ENCODE measurements around the gene LSM3. TPM values are rescaled to one million over a fixed set of nuclear protein-coding genes. Genes with fewer than 3 reads are reported as not detected.

The LSM3 gene
- total RNA-seq, 2 donors from 2014 or later, result 20.5 to 24.5 TPM

GRCh38 chr3:14169435-14169834 lies 9.2 kb upstream of the LSM3 start:
- no peak for ATAC-seq
- Mint-ChIP-seq H3K27ac (no peak overlapping the region), H3K36me3 (peaks cover 37 to 41% of the 10 kb centered on the region in 2 donors), H3K9me3 (no peaks in the 10 kb centered on the region)
- DNase-seq (ENCODE audit: low spot score in 2 of 2), result no peak

- no peaks in the 10 kb centered on the region for H3K9me3 Mint-ChIP-seq
- ATAC-seq (no peak), DNase-seq (ENCODE audit: low spot score in 2 of 2) (no peak)
- peaks cover 33 to 37% of the 10 kb centered on the region in 2 donors for H3K36me3 Mint-ChIP-seq
- no peak overlapping the region for H3K27ac Mint-ChIP-seq
Observed at GRCh38 chr3:14169871-14170270, 8.7 kb upstream of the LSM3 start.

GRCh38 chr3:14170531-14171159 lies 8.0 kb upstream of the LSM3 start:
- Mint-ChIP-seq H3K9me3 (no peaks in the 10 kb centered on the region), H3K27ac (peak overlapping the region in 1 of 2 donors; percentile 22), H3K36me3 (peaks cover 32 to 34% of the 10 kb centered on the region in 2 donors)
- no peak for DNase-seq (ENCODE audit: low spot score in 2 of 2)
- no peak for ATAC-seq

- Mint-ChIP-seq H3K27ac (no peak overlapping the region), H3K9me3 (no peaks in the 10 kb centered on the region), H3K36me3 (peaks cover 23 to 29% of the 10 kb centered on the region in 2 donors)
- DNase-seq (ENCODE audit: low spot score in 2 of 2), result no peak
- ATAC-seq, result no peak
Observed at GRCh38 chr3:14172496-14172895, 6.1 kb upstream of the LSM3 start.

- Mint-ChIP-seq H3K27ac (no peak overlapping the region), H3K36me3 (peaks cover 33 to 39% of the 10 kb centered on the region in 2 donors), H3K9me3 (no peaks in the 10 kb centered on the region)
- DNase-seq (ENCODE audit: low spot score in 2 of 2) (no peak), ATAC-seq (no peak)
Observed at GRCh38 chr3:14174483-14174882, 4.1 kb upstream of the LSM3 start.

GRCh38 chr3:14175383-14176037 lies 3.1 kb upstream of the LSM3 start:
- H3K27ac Mint-ChIP-seq, result peak overlapping the region in 1 of 2 donors; percentile 80
- ATAC-seq, result peak; percentile 59 to 70
- H3K36me3 Mint-ChIP-seq, result peaks cover 29 to 36% of the 10 kb centered on the region in 2 donors
- H3K9me3 Mint-ChIP-seq, result no peaks in the 10 kb centered on the region
- DNase-seq (ENCODE audit: low spot score in 2 of 2), result peak in 1 of 2 donors; percentile 62

- H3K36me3 Mint-ChIP-seq, result peaks cover 26 to 27% of the 10 kb centered on the region in 2 donors
- peak overlapping the region; percentile 98 to 99 for H3K27ac Mint-ChIP-seq
- ATAC-seq (peak; percentile 1 to 12), DNase-seq (ENCODE audit: low spot score in 2 of 2) (no peak)
- no peaks in the 10 kb centered on the region for H3K9me3 Mint-ChIP-seq
Observed at GRCh38 chr3:14177580-14178246, 904 bp upstream of the LSM3 start.

GRCh38 chr3:14179114-14179465 lies 473 bp downstream of the LSM3 start:
- no peak for DNase-seq (ENCODE audit: low spot score in 2 of 2)
- H3K36me3 Mint-ChIP-seq, result peaks cover 27 to 32% of the 10 kb centered on the region in 2 donors
- H3K27ac Mint-ChIP-seq, result peak overlapping the region; percentile 99 to 100
- no peaks in the 10 kb centered on the region for H3K9me3 Mint-ChIP-seq
- no peak for ATAC-seq

GRCh38 chr3:14179795-14180194 lies 1.2 kb downstream of the LSM3 start:
- Mint-ChIP-seq H3K36me3 (peaks cover 27 to 33% of the 10 kb centered on the region in 2 donors), H3K27ac (peak overlapping the region; percentile 99 to 100), H3K9me3 (no peaks in the 10 kb centered on the region)
- DNase-seq (ENCODE audit: low spot score in 2 of 2) (no peak), ATAC-seq (no peak)

- no peak for DNase-seq (ENCODE audit: low spot score in 2 of 2)
- Mint-ChIP-seq H3K36me3 (peaks cover 21 to 39% of the 10 kb centered on the region in 2 donors), H3K27ac (no peak overlapping the region), H3K9me3 (no peaks in the 10 kb centered on the region)
- ATAC-seq, result no peak
Observed at GRCh38 chr3:14181253-14181652, 2.6 kb downstream of the LSM3 start.

GRCh38 chr3:14183015-14183577 lies 4.5 kb downstream of the LSM3 start:
- DNase-seq (ENCODE audit: low spot score in 2 of 2) (no peak), ATAC-seq (no peak)
- H3K27ac Mint-ChIP-seq, result no peak overlapping the region
- H3K9me3 Mint-ChIP-seq, result no peaks in the 10 kb centered on the region
- H3K36me3 Mint-ChIP-seq, result peaks cover 19 to 41% of the 10 kb centered on the region in 2 donors

GRCh38 chr3:14186854-14187458 lies 8.3 kb downstream of the LSM3 start:
- Mint-ChIP-seq H3K27ac (no peak overlapping the region), H3K36me3 (peaks cover 21 to 61% of the 10 kb centered on the region in 2 donors), H3K9me3 (peaks cover 0 to 4% of the 10 kb centered on the region in 2 donors)
- DNase-seq (ENCODE audit: low spot score in 2 of 2), result no peak
- no peak for ATAC-seq

GRCh38 chr3:14188041-14188754 lies 9.6 kb downstream of the LSM3 start:
- H3K36me3 Mint-ChIP-seq, result peaks cover 21 to 61% of the 10 kb centered on the region in 2 donors
- no peak for DNase-seq (ENCODE audit: low spot score in 2 of 2)
- peaks cover 0 to 4% of the 10 kb centered on the region in 2 donors for H3K9me3 Mint-ChIP-seq
- H3K27ac Mint-ChIP-seq, result no peak overlapping the region
- ATAC-seq, result no peak

- no peak overlapping the region for H3K27ac Mint-ChIP-seq
- DNase-seq (ENCODE audit: low spot score in 2 of 2) (no peak), ATAC-seq (no peak)
- H3K36me3 Mint-ChIP-seq, result peaks cover 14 to 30% of the 10 kb centered on the region in 2 donors
- H3K9me3 Mint-ChIP-seq, result peaks cover 0 to 2% of the 10 kb centered on the region in 2 donors
Observed at GRCh38 chr3:14194865-14195264, 16.2 kb downstream of the LSM3 start.

- DNase-seq (ENCODE audit: low spot score in 2 of 2) (no peak), ATAC-seq (no peak)
- Mint-ChIP-seq H3K9me3 (no peaks in the 10 kb centered on the region), H3K36me3 (peaks cover 5 to 13% of the 10 kb centered on the region in 2 donors), H3K27ac (peak overlapping the region; percentile 1 to 38)
Observed at GRCh38 chr3:14199641-14200040, 21.0 kb downstream of the LSM3 start.

GRCh38 chr3:14200276-14200675 lies 21.7 kb downstream of the LSM3 start:
- Mint-ChIP-seq H3K9me3 (no peaks in the 10 kb centered on the region), H3K36me3 (peaks cover 5 to 13% of the 10 kb centered on the region in 2 donors), H3K27ac (peak overlapping the region in 1 of 2 donors; percentile 1)
- ATAC-seq, result no peak
- DNase-seq (ENCODE audit: low spot score in 2 of 2), result no peak
